Uterus (tissue), 2 donors: ENCODE measurements around the gene PARP9.

Experiments
- POLR2A ChIP-seq, 2 donors: fragments of 450-650 bp; IDR thresholded peaks; one replicate each; pipeline ENCODE4 v1.6.1; 2016; ENCODE audit warnings: antibody characterized with exemption in 2 of 2, mild to moderate bottlenecking in 1 of 2, moderate library complexity in 1 of 2
- TF ChIP-seq, protein P1 (sequence below), 4 experiments: fragments of 200-600 bp in 2 of 4; fragments of 450-650 bp in 2 of 4; sonication (generic) in 2 of 4; IDR thresholded peaks; one replicate each; pipeline ENCODE4 v1.5.1; 2016 to 2019; ENCODE audit warnings: antibody characterized with exemption in 4 of 4, mild to moderate bottlenecking in 2 of 4, moderate library complexity in 1 of 4

DNA sequence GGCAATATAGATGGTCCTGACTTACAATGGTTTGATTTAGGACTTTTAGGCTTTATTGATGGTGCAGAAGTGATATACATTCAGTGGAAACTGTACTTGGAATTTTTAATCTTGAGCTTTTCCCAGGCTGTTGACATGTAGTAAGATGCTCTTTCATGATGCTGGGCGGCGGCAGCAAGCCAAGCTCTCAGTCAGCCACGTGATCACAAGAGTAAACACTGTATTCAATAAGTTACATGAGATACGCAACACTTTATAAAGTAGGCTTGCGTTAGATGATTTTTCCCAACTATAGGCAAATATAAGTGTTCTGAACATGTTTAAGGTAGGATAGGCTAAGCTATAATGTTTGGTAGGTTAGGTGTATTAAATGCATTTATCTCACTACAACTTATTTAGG, 17.9 kb downstream of the PARP9 start:
- TF ChIP-seq, protein P1, sequence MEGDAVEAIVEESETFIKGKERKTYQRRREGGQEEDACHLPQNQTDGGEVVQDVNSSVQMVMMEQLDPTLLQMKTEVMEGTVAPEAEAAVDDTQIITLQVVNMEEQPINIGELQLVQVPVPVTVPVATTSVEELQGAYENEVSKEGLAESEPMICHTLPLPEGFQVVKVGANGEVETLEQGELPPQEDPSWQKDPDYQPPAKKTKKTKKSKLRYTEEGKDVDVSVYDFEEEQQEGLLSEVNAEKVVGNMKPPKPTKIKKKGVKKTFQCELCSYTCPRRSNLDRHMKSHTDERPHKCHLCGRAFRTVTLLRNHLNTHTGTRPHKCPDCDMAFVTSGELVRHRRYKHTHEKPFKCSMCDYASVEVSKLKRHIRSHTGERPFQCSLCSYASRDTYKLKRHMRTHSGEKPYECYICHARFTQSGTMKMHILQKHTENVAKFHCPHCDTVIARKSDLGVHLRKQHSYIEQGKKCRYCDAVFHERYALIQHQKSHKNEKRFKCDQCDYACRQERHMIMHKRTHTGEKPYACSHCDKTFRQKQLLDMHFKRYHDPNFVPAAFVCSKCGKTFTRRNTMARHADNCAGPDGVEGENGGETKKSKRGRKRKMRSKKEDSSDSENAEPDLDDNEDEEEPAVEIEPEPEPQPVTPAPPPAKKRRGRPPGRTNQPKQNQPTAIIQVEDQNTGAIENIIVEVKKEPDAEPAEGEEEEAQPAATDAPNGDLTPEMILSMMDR (IDR thresholded peaks at IDR 0.05), result no peak
- TF ChIP-seq POLR2A (IDR thresholded peaks at IDR 0.05), result no peak
